Stimulated activated CD4-positive, alpha-beta T cell treated with anti-CD3 and anti-CD28 coated beads, Interleukin-2, amount 100 ng/mL, for 4 hours (primary cell): ENCODE data around the gene GHITM.
"Not testable (repeated sequence)": the region's sequence is repeated elsewhere in the genome, so short reads cannot be mapped to it uniquely, and the experiment has no call there.

ENCODE experiments used
- DNase-seq: peaks from one replicate; pipeline ENCODE4 v3.0.0-alpha.2; 2020; ENCODE audit warnings: low read depth

Gene GHITM

GRCh38 chr10:84148006-84148597, 8.8 kb downstream of the GHITM start:
- DNase-seq = not testable (repeated sequence)

GRCh38 chr10:84149854-84150253, 10.5 kb downstream of the GHITM start:
- no peak for DNase-seq

DNA sequence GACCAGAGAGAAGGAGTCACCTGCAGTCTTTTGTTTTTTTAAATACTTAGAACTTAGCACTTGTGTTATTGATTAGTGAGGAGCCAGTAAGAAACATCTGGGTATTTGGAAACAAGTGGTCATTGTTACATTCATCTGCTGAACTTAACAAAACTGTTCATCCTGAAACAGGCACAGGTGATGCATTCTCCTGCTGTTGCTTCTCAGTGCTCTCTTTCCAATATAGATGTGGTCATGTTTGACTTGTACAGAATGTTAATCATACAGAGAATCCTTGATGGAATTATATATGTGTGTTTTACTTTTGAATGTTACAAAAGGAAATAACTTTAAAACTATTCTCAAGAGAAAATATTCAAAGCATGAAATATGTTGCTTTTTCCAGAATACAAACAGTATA, 13.5 kb downstream of the GHITM start:
- DNase-seq = no peak

DNA sequence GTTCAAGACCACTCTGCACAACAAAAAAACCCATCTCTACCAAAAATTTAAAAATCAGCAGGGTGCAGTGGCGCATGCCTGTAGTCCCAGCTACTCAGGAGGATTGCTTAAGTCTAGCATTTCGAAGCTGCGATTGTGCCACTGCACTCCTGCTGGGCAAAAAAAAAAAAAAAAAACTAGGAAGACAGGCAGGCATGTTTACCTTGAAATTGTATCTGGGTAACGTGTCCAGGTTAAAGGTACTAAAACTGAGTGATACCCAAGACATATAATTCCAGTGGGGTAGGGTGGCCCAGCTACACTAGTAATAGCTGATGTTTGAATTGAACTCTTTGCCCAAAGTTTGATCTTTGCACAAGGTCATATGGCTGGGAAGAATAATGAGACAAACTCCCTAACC, 16.2 kb downstream of the GHITM start:
- DNase-seq = no peak

DNA sequence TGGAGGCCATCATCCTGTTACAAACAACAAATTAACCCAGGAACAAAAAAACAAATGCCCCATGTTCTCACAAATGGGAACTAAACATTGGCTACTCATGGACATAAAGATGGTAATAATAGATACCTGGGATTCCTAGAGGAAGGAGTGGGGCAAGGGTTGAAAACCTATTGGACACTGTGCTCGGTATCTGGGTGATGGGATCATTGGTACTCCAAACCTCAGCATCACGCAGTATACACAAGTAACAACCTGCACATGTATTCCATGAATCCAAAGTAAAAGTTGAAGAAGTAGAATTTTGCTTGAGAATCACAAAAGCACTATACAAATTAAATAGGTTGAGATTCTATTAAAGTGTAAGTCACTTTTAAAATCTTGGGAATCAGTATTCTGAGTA, 16.7 kb downstream of the GHITM start:
- DNase-seq = no peak

DNA sequence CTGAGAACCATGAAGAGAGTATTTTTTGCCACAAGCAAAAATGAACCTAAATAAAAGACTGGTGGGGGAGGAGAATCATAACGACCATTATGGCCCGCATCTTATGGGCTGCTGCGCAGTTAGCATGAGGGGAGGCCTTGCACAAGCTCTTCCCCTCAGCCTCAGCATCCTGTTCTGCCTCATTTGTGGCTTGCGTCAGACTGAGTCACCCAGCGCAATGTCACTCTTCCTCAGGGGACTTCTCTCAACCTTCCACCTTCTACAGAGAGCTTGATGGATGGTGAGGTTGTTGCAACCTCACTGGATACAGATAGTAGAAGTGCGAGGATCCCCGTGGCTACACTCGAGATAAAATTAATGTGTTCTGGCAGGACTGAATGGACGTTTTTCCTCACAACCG, 17.5 kb downstream of the GHITM start:
- DNase-seq = no peak

- DNase-seq = no peak
Observed at GRCh38 chr10:84158061-84158460, 18.8 kb downstream of the GHITM start.

DNA sequence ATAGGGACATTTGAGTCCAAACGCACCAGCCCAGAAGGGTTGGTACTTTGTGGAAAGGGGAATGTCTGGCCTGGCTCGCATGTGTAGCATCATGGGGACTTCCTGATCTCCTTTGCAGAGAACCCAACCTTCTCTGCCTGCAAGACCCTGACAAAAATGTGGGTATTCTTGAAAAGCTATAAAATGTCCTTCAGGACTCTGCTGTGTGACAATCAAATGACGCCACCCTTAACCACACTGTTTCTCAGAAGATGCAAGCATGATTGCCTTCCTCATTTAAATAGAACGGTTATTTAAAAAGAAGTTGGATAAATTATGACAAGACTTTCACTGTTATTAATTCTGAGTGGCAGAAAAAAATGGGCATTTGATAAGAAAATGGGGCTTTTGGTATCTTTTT, 19.2 kb downstream of the GHITM start:
- no peak for DNase-seq

DNA sequence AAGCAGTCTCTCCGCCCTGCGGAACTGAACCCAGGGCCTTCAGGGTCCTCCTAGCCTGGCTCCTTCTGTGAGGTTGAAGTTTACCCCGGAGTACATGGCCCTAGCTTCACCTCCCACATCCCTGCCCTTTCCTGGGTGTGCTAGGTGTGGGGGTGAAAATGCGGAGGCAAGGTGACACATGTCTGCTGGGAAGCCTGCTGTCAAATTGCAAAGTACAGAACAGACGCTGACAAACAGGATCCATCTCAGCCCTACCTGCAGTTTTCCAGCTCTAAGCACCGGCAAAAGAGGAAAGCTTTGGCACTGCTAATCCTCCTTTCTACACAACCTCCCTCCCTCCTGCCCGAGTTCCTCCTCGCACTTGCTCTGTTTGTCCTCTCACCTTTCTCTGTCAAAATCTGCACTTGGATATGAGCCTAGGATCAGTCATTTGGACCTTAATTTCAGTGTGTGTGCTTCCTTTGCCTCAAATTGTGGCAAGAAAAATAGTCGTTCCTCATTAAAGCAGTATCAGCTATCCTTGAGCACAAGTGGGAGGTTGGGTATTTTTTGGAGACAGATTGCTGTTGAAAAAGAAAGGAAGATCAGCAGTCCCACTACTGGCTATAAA, 19.9 kb downstream of the GHITM start:
- DNase-seq = no peak

- DNase-seq = no peak
Observed at GRCh38 chr10:84160663-84161362, 21.5 kb downstream of the GHITM start.

DNA sequence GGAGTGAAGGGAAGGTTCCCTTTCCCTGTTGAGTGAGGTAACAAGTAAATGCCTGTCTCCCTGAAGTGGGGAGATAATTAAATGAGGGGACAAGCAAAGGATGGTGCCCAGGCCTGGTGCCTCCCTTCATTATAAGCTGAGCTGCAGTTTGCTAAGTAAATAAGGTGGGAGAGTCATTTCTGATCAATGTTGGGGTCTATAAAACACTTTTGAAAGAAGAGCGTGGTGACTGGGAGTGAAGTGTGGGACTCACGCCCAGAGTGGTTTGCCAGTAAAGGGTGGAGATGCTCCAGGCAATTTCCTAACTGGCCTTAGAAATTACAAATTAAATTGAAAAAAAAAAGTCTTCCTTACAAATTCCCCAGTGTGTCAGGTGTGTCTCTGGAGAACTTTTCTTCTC, 24.7 kb downstream of the GHITM start:
- DNase-seq = no peak

- DNase-seq = no peak
Observed at GRCh38 chr10:84164442-84164841, 25.1 kb downstream of the GHITM start.

DNA sequence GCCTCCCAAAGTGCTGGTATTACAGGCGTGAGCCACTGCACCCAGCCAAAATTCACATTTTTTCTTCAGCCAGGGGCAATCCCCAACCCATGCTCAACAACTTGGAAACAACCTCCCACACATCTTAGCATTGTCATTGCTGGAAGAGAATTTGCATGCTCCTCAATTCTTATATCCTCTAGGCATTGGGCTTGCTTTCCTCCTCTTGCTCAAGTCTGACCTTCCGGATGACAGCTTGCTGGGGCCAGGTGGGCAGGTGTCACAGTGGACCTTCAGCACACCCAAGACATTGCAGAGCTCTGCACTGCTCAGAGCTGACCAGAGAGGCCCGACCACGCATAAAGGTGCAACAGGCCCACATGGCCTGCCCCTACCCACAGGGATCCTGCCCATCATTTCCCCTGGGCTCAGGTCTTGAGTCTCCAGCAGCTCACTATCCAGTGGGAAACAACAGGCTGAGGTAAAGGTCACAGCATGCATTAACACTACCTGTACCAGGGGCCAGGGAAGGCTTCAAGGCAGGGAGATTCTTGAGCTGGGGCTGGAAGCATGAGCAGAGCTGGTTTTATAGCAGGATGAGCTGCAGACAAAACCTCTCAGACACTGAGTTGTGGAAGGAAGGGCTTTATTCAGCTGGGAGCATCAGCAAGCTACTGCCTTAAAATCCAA, 27.4 kb downstream of the GHITM start:
- no peak for DNase-seq

- DNase-seq = not testable (repeated sequence)
Observed at GRCh38 chr10:84167289-84167653, 28.0 kb downstream of the GHITM start.

DNA sequence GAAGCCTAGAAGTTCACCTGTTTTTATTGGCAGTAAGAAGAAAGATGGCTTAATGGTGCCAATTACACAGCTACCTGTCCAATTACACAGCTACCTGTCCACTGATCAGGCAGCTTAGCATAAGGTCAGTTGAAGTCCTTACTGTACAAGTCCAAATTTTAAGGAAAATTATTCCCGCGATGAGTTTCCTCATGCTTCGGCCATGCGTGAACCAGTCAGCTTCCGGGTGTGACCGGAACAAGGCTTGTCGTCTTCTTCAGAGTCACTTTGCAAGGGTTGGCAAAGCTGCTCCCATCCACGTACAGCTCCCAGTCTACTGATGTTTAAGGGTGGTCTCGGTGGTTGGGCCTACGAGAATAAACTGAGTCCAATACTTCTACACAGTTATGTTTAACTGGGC, 29.1 kb downstream of the GHITM start:
- DNase-seq = not testable (repeated sequence)

- DNase-seq = not testable (repeated sequence)
Observed at GRCh38 chr10:84171237-84171636, 31.9 kb downstream of the GHITM start.

GRCh38 chr10:84171700-84172466, 32.6 kb downstream of the GHITM start:
- DNase-seq = not testable (repeated sequence)

DNA sequence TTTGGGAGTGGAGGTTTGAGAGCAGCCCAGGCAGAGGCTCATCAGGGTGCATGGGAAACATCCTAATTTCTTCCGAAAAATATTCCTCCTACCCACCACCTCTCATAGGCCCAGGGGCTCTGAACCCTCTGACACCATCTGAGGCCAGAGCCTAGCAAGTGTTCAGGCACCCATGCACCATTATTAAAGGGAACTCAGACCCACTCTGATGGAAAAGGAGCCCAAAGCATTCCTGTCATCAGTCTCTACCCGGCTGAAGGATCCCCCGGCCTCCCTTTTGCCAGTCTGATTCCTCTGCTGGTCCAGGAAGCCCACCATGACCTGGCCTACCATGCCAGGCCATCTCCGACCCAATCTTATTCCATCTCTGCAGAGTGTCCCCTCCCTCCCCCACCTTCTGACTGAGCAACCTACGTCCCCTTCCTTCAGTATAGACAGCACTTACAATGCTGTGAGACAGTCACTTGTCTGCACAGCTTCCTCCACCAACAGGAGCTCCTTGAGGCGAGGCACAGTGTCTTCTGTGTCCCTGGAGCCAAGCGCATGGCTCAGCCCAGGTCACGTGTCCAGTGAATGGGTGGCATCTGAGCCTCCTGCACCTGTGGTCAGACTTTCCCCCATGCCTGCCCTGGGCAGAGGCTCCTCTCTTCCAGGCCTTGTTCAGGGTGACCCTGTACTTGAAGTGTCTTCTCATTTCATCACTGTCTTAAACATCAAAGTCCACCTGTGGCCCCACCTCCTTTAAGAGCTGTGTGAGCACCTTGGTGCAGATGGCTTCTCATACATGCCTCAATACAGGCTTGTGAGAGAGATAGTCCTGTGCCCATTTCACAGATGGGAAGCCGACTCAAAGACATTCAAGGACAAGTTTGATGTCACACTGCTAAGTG, 33.4 kb downstream of the GHITM start:
- no peak for DNase-seq

GRCh38 chr10:84173501-84173929, 34.2 kb downstream of the GHITM start, which contains the start of gene GPR15LG:
Gene GPR15LG (plus strand): TSS chr10:84173801. CDS start chr10:84173852, 51 bp downstream.
- no peak for DNase-seq

DNA sequence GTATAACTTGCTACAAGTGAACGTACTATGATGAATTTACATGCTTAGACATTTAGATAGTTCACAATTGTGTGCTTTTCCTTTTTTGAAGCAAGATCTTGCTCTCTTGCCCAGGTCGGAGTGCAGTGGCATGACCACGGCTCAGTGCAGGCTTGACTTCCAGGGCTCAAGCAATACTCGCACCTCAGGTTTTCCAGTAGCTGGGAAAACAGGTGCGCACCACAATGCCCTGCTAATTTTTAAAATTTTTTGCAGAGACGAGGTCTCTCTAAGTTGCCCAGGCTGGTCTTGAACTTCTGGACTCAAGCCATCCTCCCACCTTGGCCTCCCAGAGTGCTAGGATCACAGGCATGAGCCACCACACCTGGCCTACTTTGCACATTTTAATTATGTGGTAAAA, 36.1 kb downstream of the GHITM start:
- DNase-seq = no peak

DNA sequence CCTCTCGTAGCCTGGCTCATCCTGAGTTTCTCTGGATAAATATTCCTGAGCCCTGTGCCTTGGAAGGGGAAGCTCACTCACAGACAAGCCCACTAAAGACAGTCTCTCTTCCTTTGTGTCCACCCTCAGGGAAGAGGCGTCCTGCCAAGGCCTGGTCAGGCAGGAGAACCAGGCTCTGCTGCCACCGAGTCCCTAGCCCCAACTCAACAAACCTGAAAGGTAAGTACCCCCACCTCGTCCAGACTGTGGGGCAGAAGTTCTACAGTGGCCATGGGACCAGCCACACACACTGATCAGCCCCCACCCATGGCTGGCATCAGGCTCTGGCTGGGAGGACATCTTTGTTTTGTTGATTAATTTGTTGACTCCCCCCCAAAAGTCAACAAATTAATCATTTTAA, 37.0 kb downstream of the GHITM start:
- no peak for DNase-seq
